Suppressor macrophage treated with lipopolysaccharide for 1 hour (primary cell): Measurements from ENCODE around the gene RNFT1.
"Not testable (repeated sequence)": the region's sequence is repeated elsewhere in the genome, so short reads cannot be mapped to it uniquely, and the experiment has no call there.

Experiments used
- DNase-seq, 3 donors: peaks; one replicate each; pipeline ENCODE4 v3.0.0-alpha.2; 2020 to 2022

The RNFT1 gene, protein sequence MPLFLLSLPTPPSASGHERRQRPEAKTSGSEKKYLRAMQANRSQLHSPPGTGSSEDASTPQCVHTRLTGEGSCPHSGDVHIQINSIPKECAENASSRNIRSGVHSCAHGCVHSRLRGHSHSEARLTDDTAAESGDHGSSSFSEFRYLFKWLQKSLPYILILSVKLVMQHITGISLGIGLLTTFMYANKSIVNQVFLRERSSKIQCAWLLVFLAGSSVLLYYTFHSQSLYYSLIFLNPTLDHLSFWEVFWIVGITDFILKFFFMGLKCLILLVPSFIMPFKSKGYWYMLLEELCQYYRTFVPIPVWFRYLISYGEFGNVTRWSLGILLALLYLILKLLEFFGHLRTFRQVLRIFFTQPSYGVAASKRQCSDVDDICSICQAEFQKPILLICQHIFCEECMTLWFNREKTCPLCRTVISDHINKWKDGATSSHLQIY

GRCh38 chr17:59964482-59965328 is at the start of gene RNFT1:
Gene RNFT1 (minus strand): TSS chr17:59964740. CDS start chr17:59964663, 77 bp downstream.
- DNase-seq, result peak; percentile 96 to 100 (median 99)

DNA sequence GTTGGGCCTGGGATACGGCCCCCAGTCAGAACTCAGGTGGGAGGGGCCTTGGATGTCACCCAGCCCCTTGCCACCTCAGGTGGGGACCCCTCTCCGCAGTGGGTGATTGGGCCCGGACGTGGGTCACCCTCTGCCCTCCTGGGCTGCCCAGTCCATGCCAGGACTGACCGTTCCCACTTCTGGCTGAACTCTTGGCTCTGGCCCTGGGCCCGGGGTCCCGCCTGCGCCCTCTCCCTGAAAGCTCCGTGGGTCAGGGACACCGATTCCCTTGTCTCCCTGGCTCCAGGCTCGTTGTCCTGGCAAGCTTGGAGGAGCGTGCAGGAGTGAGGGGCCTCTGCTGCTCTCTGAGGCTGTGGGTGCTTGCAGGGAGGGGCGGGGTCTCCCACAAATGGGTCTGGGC is 44.8 kb upstream of the RNFT1 start:
- not testable (repeated sequence) for DNase-seq

- DNase-seq, result not testable (repeated sequence)
Measured at GRCh38 chr17:60008377-60008776, 43.8 kb upstream of the RNFT1 start.

GRCh38 chr17:60006160-60006559 is 41.6 kb upstream of the RNFT1 start:
- no peak for DNase-seq

- not testable (repeated sequence) for DNase-seq
Measured at GRCh38 chr17:60004561-60004960, 40.0 kb upstream of the RNFT1 start.

GRCh38 chr17:60002405-60002804 is 37.9 kb upstream of the RNFT1 start:
- not testable (repeated sequence) for DNase-seq

- DNase-seq, result not testable (repeated sequence)
Measured at GRCh38 chr17:59996608-59997007, 32.1 kb upstream of the RNFT1 start.

DNA sequence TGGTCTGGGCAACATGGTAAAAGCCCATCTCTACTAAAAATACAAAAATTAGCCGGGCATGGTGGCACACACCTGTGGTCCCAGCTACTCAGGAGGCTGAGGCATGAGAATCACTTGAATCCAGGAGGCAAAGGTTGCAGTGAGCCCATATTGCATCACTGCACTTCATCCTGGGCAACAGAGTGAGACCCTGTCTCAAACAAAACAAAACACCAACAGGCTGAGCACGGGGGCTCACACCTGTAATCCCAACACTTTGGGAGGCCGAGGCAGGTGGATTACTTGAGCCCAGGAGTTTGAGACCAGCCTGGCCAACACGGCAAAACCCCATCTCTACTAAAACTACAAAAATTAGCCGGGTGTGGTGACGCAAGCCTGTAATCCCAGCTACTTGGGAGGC is 10.6 kb upstream of the RNFT1 start:
- DNase-seq, result not testable (repeated sequence)

- not testable (repeated sequence) for DNase-seq
Measured at GRCh38 chr17:59973483-59973882, 8.9 kb upstream of the RNFT1 start.

DNA sequence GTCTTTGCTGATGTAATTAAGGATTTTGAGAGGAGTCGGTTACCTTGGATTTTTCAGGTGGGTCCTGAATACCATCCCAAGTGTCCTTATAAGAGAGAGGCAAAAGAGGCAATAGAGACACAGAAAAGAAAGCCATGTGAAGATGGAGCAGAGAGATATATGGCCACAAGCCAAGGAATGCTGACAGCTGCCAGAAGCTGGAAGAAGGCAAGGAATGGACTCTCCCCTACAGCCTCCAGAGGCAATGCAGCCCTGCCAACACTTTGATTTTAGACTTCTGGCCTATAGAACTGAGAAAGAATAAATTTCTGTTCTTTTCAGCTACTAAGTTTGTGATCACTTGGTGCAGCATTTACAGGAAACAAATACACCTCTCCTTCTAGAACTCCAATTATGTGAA is 8.2 kb upstream of the RNFT1 start:
- DNase-seq, result no peak

GRCh38 chr17:59971771-59972170 is 7.2 kb upstream of the RNFT1 start:
- not testable (repeated sequence) for DNase-seq

DNA sequence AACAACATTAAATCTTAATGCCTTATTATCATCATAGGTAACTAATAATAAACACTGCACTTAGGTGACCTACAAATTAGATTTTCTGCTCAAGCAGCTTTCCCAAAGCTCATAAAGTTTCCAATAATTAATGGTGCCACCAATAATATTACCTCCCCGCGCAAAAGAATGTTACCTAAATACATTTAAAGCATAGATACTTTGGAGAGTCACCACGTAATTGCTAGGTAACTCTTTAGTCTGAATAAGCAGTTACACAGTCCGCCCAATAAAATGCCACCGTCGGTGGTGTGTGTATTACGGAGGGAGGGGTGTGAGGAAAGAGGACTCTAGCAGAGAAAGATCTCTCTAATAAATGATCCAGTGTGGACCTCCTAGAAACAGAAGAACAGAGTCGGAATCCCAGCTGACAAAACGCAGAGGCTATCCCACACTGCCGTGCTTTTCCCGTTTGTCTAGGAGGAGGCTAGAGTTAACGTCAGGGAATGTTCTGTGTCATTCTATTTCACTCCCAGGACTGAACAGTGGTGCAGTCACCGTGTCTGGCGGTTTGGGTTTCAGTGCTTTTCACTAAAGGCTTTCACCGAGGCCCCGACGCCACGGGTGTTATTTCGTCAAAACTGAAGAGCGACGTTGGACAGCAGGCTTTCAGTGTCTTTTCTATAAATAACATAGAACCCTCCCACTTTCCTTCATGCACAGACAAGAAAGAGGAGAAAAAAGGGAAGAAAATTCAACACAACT is 630 bp downstream of the RNFT1 start:
- DNase-seq, result peak; percentile 86 to 91 (median 87)

DNA sequence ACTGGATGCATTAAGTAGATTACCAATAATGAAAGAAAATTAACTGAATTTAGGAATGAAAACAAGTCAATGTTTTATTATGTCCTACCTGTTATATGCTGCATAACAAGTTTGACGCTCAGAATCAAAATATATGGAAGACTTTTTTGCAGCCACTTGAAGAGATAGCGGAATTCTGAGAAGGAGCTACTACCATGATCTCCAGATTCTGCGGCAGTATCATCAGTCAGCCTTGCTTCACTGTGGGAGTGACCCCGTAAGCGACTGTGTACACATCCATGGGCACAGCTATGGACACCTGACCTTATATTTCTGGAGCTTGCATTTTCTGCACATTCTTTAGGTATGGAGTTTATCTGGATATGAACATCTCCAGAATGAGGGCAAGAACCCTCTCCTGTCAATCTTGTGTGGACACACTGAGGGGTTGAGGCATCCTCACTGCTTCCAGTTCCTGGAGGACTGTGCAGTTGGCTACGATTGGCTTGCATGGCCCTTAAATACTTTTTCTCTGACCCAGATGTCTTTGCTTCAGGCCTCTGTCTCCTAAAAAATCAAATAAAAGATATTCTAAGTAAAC is 1.7 kb downstream of the RNFT1 start:
- no peak for DNase-seq

DNA sequence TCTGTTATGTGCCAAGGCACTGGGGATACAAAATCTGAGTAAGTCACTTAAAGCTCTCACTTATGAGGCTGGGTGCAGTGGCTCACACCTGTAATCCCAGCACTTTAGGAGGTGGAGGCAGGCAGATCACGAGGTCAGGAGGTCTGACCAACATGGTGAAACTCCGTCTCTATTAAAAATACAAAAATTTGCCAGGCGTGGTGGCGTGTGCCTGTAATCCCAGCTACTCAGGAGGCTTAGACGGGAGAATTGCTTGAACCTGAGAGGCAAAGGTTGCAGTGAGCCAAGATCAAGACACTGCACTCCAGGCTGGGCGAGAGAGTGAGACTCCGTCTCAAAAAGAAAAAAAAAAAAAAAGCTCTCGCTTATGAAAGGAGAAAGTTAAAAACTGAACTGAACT is 5.0 kb downstream of the RNFT1 start:
- not testable (repeated sequence) for DNase-seq

GRCh38 chr17:59954856-59955255 is 9.7 kb downstream of the RNFT1 start:
- DNase-seq, result no peak

DNA sequence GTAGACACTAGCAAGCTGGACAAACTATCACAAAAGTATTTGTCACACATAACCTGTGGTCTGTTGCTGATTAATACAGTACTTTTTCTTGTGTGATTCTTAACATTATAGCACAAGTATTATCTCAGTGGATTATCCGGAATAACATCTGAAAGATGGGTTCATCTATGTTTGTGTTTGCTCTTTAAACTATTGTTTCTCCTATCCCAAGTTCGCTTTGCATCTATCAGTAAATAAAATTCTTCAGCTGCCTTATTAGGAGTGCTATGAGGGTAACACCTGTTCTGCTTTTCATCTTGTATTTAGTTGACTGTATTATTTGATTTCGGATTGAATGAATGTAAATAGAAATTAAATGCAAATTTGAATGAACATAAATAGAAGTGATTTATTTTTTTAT is 14.5 kb downstream of the RNFT1 start:
- DNase-seq, result no peak

DNA sequence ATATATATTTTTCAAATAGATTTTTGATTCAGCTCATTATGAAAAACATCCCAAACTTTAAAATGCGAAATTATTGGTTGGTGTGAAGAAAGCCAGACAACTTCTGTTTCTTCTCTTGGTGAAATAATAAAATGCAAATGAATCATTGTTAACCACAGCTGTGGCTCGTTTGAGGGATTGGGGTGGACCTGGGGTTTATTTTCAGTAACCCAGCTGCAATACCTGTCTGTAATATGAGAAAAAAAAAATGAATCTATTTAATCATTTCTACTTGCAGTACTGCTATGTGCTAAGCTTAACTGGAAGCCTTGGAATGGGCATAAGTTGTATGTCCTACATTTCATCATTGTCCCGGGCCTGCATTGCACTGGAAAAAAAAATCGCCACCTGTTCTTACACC is 17.2 kb downstream of the RNFT1 start:
- DNase-seq, result not testable (repeated sequence)

GRCh38 chr17:59946433-59946832 is 18.1 kb downstream of the RNFT1 start:
- DNase-seq, result not testable (repeated sequence)

DNA sequence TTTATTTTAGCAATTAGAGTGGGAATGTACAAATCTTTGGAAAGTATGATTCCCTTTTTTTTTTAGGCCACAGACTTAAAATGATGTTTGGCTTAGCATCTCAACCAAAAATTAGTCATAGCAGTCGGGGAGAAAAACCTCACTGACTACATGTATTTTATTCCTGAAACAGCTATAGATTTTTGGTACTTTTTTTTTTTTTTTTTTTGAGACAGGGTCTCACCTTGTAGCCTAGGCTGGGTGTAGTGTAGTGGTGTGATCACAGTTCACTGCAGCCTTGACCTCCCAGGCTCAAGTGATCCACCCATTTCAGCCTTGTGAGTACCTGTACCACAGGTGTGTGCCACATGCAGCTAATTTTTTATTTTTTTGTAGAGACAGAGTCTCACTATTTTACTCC is 23.4 kb downstream of the RNFT1 start:
- DNase-seq, result no peak

DNA sequence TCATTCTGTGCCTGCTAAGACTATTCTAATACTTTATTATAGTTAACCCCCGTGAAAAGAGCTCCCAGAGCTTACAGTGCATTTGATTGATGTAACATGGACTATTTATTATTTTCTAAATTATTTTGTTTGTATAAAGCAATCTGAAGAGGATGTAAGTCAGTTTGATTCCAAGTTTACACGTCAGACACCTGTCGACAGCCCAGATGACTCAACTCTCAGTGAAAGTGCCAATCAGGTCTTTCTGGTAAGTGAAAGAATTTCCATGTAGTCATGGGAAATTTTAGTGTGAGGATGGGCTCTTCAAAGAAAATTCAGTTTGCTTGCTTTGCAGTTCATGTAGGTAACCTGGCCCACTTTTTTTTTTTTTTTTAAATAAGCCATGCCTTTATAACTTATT is 23.8 kb downstream of the RNFT1 start:
- DNase-seq, result not testable (repeated sequence)

DNA sequence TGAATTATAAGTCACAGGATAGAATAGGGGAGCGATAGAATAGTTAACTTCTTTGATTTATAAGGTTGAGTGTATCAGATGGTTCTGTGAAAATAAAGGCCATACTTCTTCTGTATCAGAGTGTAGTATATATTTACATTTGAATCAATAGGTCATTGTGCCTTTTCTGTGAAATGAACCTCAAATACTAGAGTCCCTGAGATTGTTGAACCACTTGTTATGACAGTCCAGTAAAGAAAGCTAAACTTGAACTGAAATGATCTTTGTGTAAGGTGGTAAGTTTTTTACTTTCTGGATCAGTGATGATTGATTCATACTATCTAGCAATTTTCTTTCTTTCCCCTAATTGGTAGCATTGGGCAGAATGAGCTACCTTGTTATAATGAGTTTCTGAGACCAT is 31.2 kb downstream of the RNFT1 start:
- DNase-seq, result not testable (repeated sequence)

GRCh38 chr17:59930768-59931167 is 33.8 kb downstream of the RNFT1 start:
- not testable (repeated sequence) for DNase-seq

DNA sequence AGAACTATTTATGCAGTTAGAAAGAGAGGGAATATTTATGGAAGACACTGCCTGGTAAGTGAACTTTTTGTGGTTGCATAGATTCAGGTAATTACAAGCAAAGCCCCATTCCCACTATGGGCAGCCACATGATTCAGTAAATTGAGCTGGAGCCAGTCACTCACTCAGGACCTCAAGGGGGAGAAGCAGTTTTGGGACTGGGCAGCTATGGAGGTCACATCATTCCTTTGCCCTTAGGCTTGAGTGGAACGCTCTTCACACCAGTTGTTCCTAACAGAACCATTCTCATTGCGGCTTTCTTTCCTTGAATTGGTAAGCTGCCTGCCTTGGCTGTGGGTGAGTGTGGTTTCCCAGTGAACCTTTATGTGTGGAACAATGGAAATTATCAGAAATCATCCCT is 34.4 kb downstream of the RNFT1 start:
- not testable (repeated sequence) for DNase-seq
